ENCODE data around the gene RHOD. TPM values are rescaled to one million over a fixed set of nuclear protein-coding genes. Genes with fewer than 3 reads are reported as not detected.

The RHOD gene
- polyA plus RNA-seq, 1 of the 3 experiments (the other 2 are of a cell fraction), result not detected

GRCh38 chr11:67043572-67044349, 12.9 kb upstream of the RHOD start:
- Histone ChIP-seq H3K79me2 (ENCODE audit: insufficient read depth) (no peaks in the 10 kb centered on the region), H3K36me3 (replicated peaks in 1 of 2; ENCODE audit: control insufficient read depth in 1 of 2, insufficient read depth in 2 of 2, low read length in 1 of 2) (no peaks in the 10 kb centered on the region), H3F3A (replicated peaks; ENCODE audit: insufficient read depth) (peaks cover 6% of the 10 kb centered on the region), H3K27me3 (ENCODE audit: insufficient read depth) (no peaks in the 10 kb centered on the region), H3K27ac (ENCODE audit: low read depth in 2 of 2, low read length in 1 of 2) (no peak overlapping the region), H3K4me1 (ENCODE audit: control insufficient read depth in 1 of 2, insufficient read depth in 2 of 2, low read depth in 1 of 2, low read length in 1 of 2) (peaks cover 0 to 4% of the 10 kb centered on the region in 2 experiments; a peak in 2 of 4 replicates), H3K9ac (no peak overlapping the region), H4K20me1 (ENCODE audit: insufficient read depth) (no peaks in the 10 kb centered on the region), H3K9me2 (no peaks in the 10 kb centered on the region), H3K9me3 (no peaks in the 10 kb centered on the region), H3K4me3 (ENCODE audit: low read depth in 2 of 2, low read length in 1 of 2) (no peak overlapping the region), H2AFZ (ENCODE audit: low read depth) (no peak overlapping the region), H3K4me2 (no peak overlapping the region)
- TF ChIP-seq MEF2A (IDR thresholded peaks at IDR 0.05; ENCODE audit: borderline replicate concordance, low read depth), result no peak
- ChIA-PET CTCF (interaction anchor here (2.4 kb wide), 1 partner anchor 10 kb away, joined by 11 read pairs; no protein-coding TSS in a partner anchor), POLR2A (no interaction called here)
- 91% methylated on average over 18 of the region's 18 CpGs for WGBS (ENCODE audit: low lambda C conversion rate)
- DNase-seq, result no peak

- H3K79me2 ChIP-seq (ENCODE audit: insufficient read depth), result no peaks in the 10 kb centered on the region
- no peaks in the 10 kb centered on the region for H3K27me3 ChIP-seq (ENCODE audit: insufficient read depth)
- H3F3A ChIP-seq (replicated peaks; ENCODE audit: insufficient read depth), result peaks cover 6% of the 10 kb centered on the region
- no peaks in the 10 kb centered on the region for H3K36me3 ChIP-seq (replicated peaks in 1 of 2; ENCODE audit: control insufficient read depth in 1 of 2, insufficient read depth in 2 of 2, low read length in 1 of 2)
- H3K9me3 ChIP-seq, result no peaks in the 10 kb centered on the region
- peaks cover 0 to 4% of the 10 kb centered on the region in 2 experiments; a peak in 2 of 4 replicates for H3K4me1 ChIP-seq (ENCODE audit: control insufficient read depth in 1 of 2, insufficient read depth in 2 of 2, low read depth in 1 of 2, low read length in 1 of 2)
- TF ChIP-seq TCF12 (IDR thresholded peaks at IDR 0.05) (no peak), CTCF (IDR thresholded peaks at IDR 0.05) (no peak), ZBTB33 (IDR thresholded peaks at IDR 0.05; ENCODE audit: borderline replicate concordance, low read depth) (no peak), MAX (IDR thresholded peaks at IDR 0.05; ENCODE audit: low read depth) (no peak), MEF2A (IDR thresholded peaks at IDR 0.05; ENCODE audit: borderline replicate concordance, low read depth) (no peak), FOXM1 (IDR thresholded peaks at IDR 0.05; ENCODE audit: low read depth) (no peak), MXI1 (IDR thresholded peaks at IDR 0.05; ENCODE audit: low read depth, low read length) (no peak)
- no peak overlapping the region for H2AFZ ChIP-seq (ENCODE audit: low read depth)
- 91% methylated on average over 11 of the region's 14 CpGs for WGBS (ENCODE audit: low lambda C conversion rate)
- H3K4me3 ChIP-seq (ENCODE audit: low read depth in 2 of 2, low read length in 1 of 2), result no peak overlapping the region
- no peaks in the 10 kb centered on the region for H4K20me1 ChIP-seq (ENCODE audit: insufficient read depth)
- ChIA-PET CTCF (interaction anchor here (2.4 kb wide), 1 partner anchor 9 kb away, joined by 11 read pairs; no protein-coding TSS in a partner anchor), POLR2A (no interaction called here)
- H3K9ac ChIP-seq, result no peak overlapping the region
- H3K9me2 ChIP-seq, result no peaks in the 10 kb centered on the region
- no peak overlapping the region for H3K27ac ChIP-seq (ENCODE audit: low read depth in 2 of 2, low read length in 1 of 2)
- no peak overlapping the region for H3K4me2 ChIP-seq
- no peak for DNase-seq
Observed at GRCh38 chr11:67044496-67044895, 12.2 kb upstream of the RHOD start.

Measured in SK-N-SH (cell line).